GM12878 (cell line): Measurements from ENCODE around the gene FGGY. TPM values are rescaled to one million over a fixed set of nuclear protein-coding genes. Genes with fewer than 3 reads are reported as not detected.

Experiments
- ATAC-seq: fragments of 200-7000 bp; cut with Tn5 transposase; 3 replicates; pipeline ENCODE4 v1.9.1; 2020; ENCODE audit warnings: mild to moderate bottlenecking, moderate library complexity
- BruUV-seq: library from RNA; stranded (reverse); fragments of 400-500 nt; replicated peaks from 2 replicates; lab custom pipeline; 2021; lab: Mats Ljungman, UMichigan
- CTCF ChIA-PET: fragments of 300-600 bp; sonication (Branson Sonifier 250); formaldehyde crosslinking; extraction: SDS; loops from one replicate; lab custom pipeline; 2021; ENCODE audit warnings: inconsistent platforms; lab: Yijun Ruan, JAX
- POLR2A ChIA-PET: fragments of 350-600 bp; formaldehyde crosslinking; extraction: SDS; loops from one replicate; lab custom pipeline; 2021; ENCODE audit warnings: inconsistent platforms; lab: Charles Lee
- RAD21 ChIA-PET: fragments of 300-600 bp; sonication (Branson Sonifier 250); formaldehyde crosslinking; loops from one replicate; lab custom pipeline; 2023; ENCODE audit warnings: antibody characterized with exemption; ENCODE audit not compliant: unreplicated experiment; lab: Charles Lee
- SMC1A ChIA-PET: fragments of 300-600 bp; sonication (Branson Sonifier 250); formaldehyde crosslinking; loops from one replicate; lab custom pipeline; 2023; ENCODE audit not compliant: unreplicated experiment, uncharacterized antibody; lab: Charles Lee
- DNase-seq: peaks from one replicate; pipeline ENCODE4 v3.0.0-alpha.2; 2011; ENCODE audit warnings: low read depth, low spot score
- FAIRE-seq: peaks from 3 replicates; lab custom pipeline; 2011; peaks lifted over from hg19 to GRCh38; lab: Jason Lieb, UNC
- H2AFZ ChIP-seq: 2 replicates; pipeline ENCODE4 v1.6.0; 2011; ENCODE audit warnings: low read depth, low read length, control low read depth; ENCODE audit not compliant: control insufficient read depth
- H3K27ac ChIP-seq: 2 replicates; pipeline ENCODE4 v1.5.1; 2011; ENCODE audit warnings: control low read depth; ENCODE audit not compliant: control insufficient read depth, insufficient read depth
- H3K27me3 ChIP-seq, 2 experiments: replicated peaks in 1 of 2; 2 replicates each; pipeline versions ENCODE4 v1.6.0 to v1.6.1; 2011; ENCODE audit warnings: low read length in 1 of 2; ENCODE audit not compliant: control insufficient read depth in 2 of 2, insufficient read depth in 2 of 2
- H3K36me3 ChIP-seq, 2 experiments: 2 replicates each; pipeline ENCODE4 v1.5.1; 2011; ENCODE audit warnings: low read length in 1 of 2; ENCODE audit not compliant: control insufficient read depth in 2 of 2, insufficient read depth in 2 of 2
- H3K4me1 ChIP-seq: 2 replicates; pipeline ENCODE4 v1.6.1; 2011; ENCODE audit warnings: mild to moderate bottlenecking, low read length, moderate library complexity, mixed read lengths; ENCODE audit not compliant: control insufficient read depth, insufficient read depth
- H3K4me2 ChIP-seq: 2 replicates; pipeline ENCODE4 v1.6.0; 2011; ENCODE audit warnings: control low read depth; ENCODE audit not compliant: control insufficient read depth, insufficient read depth
- H3K4me3 ChIP-seq: fragments of 200-600 bp; sonication (generic); 2 replicates; pipeline ENCODE4 v1.5.1; 2016
- H3K79me2 ChIP-seq: 2 replicates; pipeline ENCODE4 v1.6.0; 2011; ENCODE audit warnings: low read length; ENCODE audit not compliant: control insufficient read depth, insufficient read depth
- H3K9ac ChIP-seq: 2 replicates; pipeline ENCODE4 v1.8.0; 2011; ENCODE audit warnings: low read length, control low read depth, mixed read lengths; ENCODE audit not compliant: control insufficient read depth, insufficient read depth
- H3K9me3 ChIP-seq: replicated peaks from 3 replicates; pipeline ENCODE4 v1.5.1; 2011; ENCODE audit warnings: mild to moderate bottlenecking, low read length; ENCODE audit not compliant: control insufficient read depth, insufficient read depth
- H4K20me1 ChIP-seq: 2 replicates; pipeline ENCODE4 v1.6.0; 2011; ENCODE audit not compliant: control insufficient read depth, insufficient read depth
- CHD4 ChIP-seq: fragments of 200-600 bp; sonication (generic); IDR thresholded peaks from 2 replicates; pipeline ENCODE4 v1.6.1; 2016; ENCODE audit warnings: mild to moderate bottlenecking
- LARP7 ChIP-seq: fragments of 450-650 bp; IDR thresholded peaks from 2 replicates; pipeline ENCODE4 v1.6.1; 2017; ENCODE audit warnings: mild to moderate bottlenecking
- MEF2B ChIP-seq: fragments of 450-650 bp; IDR thresholded peaks from 2 replicates; pipeline ENCODE4 v1.6.1; 2018; ENCODE audit warnings: mild to moderate bottlenecking, moderate library complexity; ENCODE audit not compliant: partially characterized antibody, poor library complexity, severe bottlenecking
- PML ChIP-seq: IDR thresholded peaks from 2 replicates; pipeline ENCODE4 v1.6.1; 2012; ENCODE audit warnings: low read length, inconsistent platforms
- WGBS: methylation state at CpG from one replicate; pipeline ENCODE4 v1.1.6; 2016; ENCODE audit warnings: low lambda C conversion rate; ENCODE audit not compliant: insufficient replicate concordance, insufficient coverage; ENCODE audit errors: missing lambda C conversion rate; 5-methylcytosine and 5-hydroxymethylcytosine counted together
- in situ Hi-C: fragments of 300-500 bp; cut with MboI; formaldehyde crosslinking; loops from 9 replicates; pipeline ENCODE4 v1.14.3; 2018; ENCODE audit warnings: mixed read lengths
- intact Hi-C: fragments of 100-400 bp; cut with micrococcal nuclease; formaldehyde crosslinking; loops from one replicate; pipeline ENCODE4 v1.14.2; 2022; ENCODE audit not compliant: unreplicated experiment
- polyA plus RNA-seq, 11 experiments: library from polyadenylated mRNA; depleted of rRNA in 4 of 11; unstranded in 6 of 11; stranded (reverse) in 5 of 11; fragments of >200 nt; fragmentation: Nextera tagmentation in 4 of 11; fragmentation: Illumina TruSeq in 1 of 11; extraction: Ambion mirVana in 4 of 11; extraction: Trizol in 1 of 11; gene quantifications; 1 replicate in 1 of 11; 2 replicates in 10 of 11; pipeline versions ENCODE4 v1.2.1 to v1.2.3, GENCODE V29; 2011 to 2016; ENCODE audit warnings: inconsistent platforms in 2 of 11, missing spikeins in 2 of 11, low read depth in 1 of 11
- total RNA-seq, 4 experiments: library from RNA; depleted of rRNA in 3 of 4; stranded (reverse); fragments of >200 nt in 3 of 4; fragmentation: Illumina TruSeq in 1 of 4; extraction: Trizol in 1 of 4; gene quantifications; 2 replicates each; pipeline versions ENCODE4 v1.2.1 to v1.2.3, GENCODE V29; 2013 to 2021

Gene FGGY
- total and polyA plus RNA-seq, 10 of the 15 experiments (the other 5 are each of a cell fraction or from before 2014, with no cell fraction given): 6.2 to 11.9 (median 7.5) TPM

GRCh38 chr1:59672851-59673572, 376.1 kb downstream of the FGGY start:
- no peak overlapping the region for H3K9ac ChIP-seq
- H3K4me2 ChIP-seq: no peak overlapping the region
- no peaks in the 10 kb centered on the region for H3K27me3 ChIP-seq
- no peak overlapping the region for H2AFZ ChIP-seq
- ChIA-PET POLR2A (no interaction called here), RAD21 (interaction anchor here (1.3 to 1.5 kb wide), 2 partner anchors 13 to 26 kb away, joined by 3 to 6 read pairs; no protein-coding TSS in a partner anchor), SMC1A (interaction anchor here (1.0 to 1.4 kb wide), 3 partner anchors 24 to 107 kb away, joined by 3 to 6 read pairs (median 4); no protein-coding TSS in a partner anchor), CTCF (no interaction called here)
- TF ChIP-seq CHD4: no peak
- no peak for TF ChIP-seq LARP7
- peak; percentile 17 for TF ChIP-seq MEF2B
- H3K9me3 ChIP-seq: no peaks in the 10 kb centered on the region
- DNase-seq (no peak), FAIRE-seq (no peak), ATAC-seq (peak; percentile 46)
- intact Hi-C loops (no loop called here), in situ Hi-C loops (no loop called here)
- BruUV-seq: no TSS peak
- H4K20me1 ChIP-seq: no peaks in the 10 kb centered on the region
- no peaks in the 10 kb centered on the region for H3K36me3 ChIP-seq
- H3K27ac ChIP-seq: no peak overlapping the region
- no peak overlapping the region for H3K4me3 ChIP-seq
- 63% methylated on average over 7 of the region's 7 CpGs for WGBS
- no peaks in the 10 kb centered on the region for H3K79me2 ChIP-seq
- H3K4me1 ChIP-seq: no peaks in the 10 kb centered on the region; the same call in 1 of the 2 replicates

GRCh38 chr1:59673573-59674450, 376.9 kb downstream of the FGGY start:
- no TSS peak for BruUV-seq
- FAIRE-seq (no peak), ATAC-seq (no peak), DNase-seq (no peak)
- H3K9me3 ChIP-seq: no peaks in the 10 kb centered on the region
- H2AFZ ChIP-seq: no peak overlapping the region
- intact Hi-C loops (no loop called here), in situ Hi-C loops (no loop called here)
- H3K4me2 ChIP-seq: no peak overlapping the region
- H3K79me2 ChIP-seq: no peaks in the 10 kb centered on the region
- ChIA-PET SMC1A (interaction anchor here (0.9 to 1.8 kb wide), 5 partner anchors 12 to 930 kb away, joined by 3 to 9 read pairs (median 4); no protein-coding TSS in a partner anchor), CTCF (interaction anchor here (0.6 to 0.9 kb wide), 2 partner anchors 78 to 889 kb away, joined by 4 read pairs; no protein-coding TSS in a partner anchor), POLR2A (no interaction called here), RAD21 (interaction anchor here (3.7 kb wide), 1 partner anchor 25 kb away, joined by 14 read pairs; no protein-coding TSS in a partner anchor)
- H4K20me1 ChIP-seq: no peaks in the 10 kb centered on the region
- H3K9ac ChIP-seq: no peak overlapping the region
- no peaks in the 10 kb centered on the region for H3K27me3 ChIP-seq
- TF ChIP-seq MEF2B (peak; percentile 2), PML (no peak)
- WGBS: 56% methylated on average over 16 of the region's 16 CpGs
- no peaks in the 10 kb centered on the region for H3K36me3 ChIP-seq
- no peak overlapping the region; the same call in 1 of the 2 replicates for H3K27ac ChIP-seq
- no peak overlapping the region for H3K4me3 ChIP-seq
- no peaks in the 10 kb centered on the region; the same call in 1 of the 2 replicates for H3K4me1 ChIP-seq
